T-helper 1 cell treated with Interleukin-12 subunit alpha and Interleukin-12 subunit beta and Interleukin-4 antibody, amounts not matched to agents 30 ng/mL and 1 ng/mL, for 36 hours (primary cell): ENCODE measurements around the gene CALHM5. TPM values are rescaled to one million over a fixed set of nuclear protein-coding genes. Genes with fewer than 3 reads are reported as not detected.

Source experiments
- intact Hi-C: fragments of 100-400 bp; cut with micrococcal nuclease; formaldehyde crosslinking; loops from one replicate; pipeline ENCODE4 v1.15.1; 2024
- total RNA-seq: library from RNA; stranded (reverse); gene quantifications from 2 replicates; pipeline ENCODE4 v1.2.3, GENCODE V29; 2022

CALHM5 gene
- total RNA-seq, 1 donor from 2014 or later = not detected

DNA sequence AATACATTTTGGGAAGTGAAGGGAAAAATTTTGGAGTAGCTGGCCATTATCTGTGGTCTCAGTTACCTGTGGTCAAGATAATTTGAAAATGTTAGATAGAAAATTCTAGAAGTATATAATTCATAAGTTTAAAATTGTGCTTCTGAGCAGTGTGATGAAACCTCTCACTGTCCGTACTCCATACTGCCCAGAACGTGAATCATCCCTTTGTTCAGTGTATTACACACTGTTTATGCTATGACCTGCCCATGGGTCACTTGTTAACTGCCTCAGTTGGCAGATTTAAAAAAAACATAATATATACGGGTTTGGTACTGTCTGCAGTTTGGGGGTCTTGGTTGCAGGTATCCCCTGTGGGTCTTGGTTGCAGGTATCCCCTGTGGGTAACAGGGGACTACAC lies 4.1 kb upstream of the CALHM5 start:
- intact Hi-C loops = no loop called here

DNA sequence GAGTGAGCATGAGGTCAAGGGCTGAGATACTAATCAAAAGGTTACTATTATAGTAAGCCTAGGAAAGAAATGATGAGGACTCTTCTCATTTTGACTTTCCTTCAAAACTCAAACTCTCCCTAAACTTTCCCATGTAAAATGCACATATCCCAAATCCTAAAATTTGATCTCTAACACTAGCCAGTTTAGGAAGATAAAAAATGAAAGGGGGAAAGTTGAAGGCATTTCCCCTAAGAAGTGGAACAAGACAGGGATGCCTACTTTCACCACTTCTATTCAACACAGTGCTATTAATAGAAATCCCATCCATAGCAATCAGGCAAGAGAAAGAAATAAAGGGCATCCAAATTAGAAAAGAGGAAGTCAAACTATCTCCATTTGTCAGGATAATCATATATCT lies 2.9 kb upstream of the CALHM5 start:
- intact Hi-C loops = no loop called here

DNA sequence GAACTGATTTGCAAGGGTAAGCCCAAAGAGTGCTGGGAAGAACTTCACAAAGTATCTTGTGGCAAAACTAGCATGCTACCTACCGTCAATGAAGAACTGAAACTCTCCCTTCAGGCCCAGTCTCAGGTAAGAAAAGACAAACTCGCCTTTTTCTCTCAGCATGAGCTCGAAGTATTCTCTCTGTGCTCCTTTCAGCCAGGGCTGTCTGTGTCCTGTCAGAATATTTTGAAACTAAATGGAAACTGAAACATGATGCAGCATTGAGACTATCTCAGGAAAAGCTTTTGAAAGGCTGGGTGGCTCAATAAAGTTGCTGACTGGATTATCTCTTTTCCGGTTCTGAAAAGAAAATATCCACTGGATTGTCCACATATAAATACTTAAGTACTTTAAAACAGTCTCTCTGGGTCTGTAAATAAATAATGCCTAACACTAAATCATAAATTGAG lies 696 bp downstream of the CALHM5 start:
- intact Hi-C loops = no loop called here

DNA sequence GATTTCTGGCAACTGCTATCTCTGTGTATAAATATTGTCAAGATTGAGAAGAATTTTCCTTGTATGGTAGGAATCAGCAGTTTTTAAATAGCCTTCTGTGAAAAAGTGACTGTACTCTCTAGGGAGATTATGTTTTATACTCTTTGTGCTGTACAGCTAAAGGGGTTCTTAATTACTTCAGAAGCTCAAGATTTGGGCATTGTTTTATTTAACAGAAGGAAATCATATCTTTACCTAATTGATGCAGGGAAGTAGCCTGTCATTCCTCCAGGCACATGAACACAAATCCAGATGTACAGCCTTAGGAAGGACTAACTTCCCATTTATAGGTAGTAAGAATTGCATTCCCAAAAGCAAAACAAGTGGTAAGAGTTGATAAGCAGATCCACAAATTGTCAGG lies 1.3 kb downstream of the CALHM5 start:
- intact Hi-C loops = no loop called here

DNA sequence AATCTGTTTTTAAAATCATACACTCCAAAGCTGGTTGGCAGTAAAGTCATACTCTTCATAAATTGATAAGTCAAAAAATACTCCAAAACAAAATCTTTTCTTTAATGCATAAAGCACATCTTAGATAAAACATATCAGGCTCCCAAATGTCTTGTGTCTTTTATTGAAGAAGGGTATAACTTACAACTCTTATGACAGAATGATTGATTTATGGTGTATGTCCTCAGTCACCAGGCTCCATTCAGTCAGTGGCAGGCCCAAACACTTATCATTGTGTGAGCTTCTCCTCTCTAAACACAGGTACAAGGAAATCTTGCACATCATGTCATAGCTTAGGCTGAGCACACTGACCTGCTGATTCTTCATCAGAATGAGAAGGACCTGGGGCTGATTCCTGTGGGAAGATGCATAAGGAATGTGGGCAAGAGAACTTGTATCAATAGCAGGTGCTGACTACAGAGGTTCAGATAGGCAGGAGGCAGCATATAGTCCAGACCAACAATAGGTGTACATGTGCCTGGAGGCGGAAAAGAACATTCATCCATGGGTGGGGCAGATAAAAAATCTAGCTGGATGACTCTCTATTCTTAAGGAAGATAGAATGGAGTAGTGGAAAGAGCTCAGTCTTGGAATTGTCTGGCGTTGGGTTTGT lies 1.9 kb downstream of the CALHM5 start:
- intact Hi-C loops = no loop called here

DNA sequence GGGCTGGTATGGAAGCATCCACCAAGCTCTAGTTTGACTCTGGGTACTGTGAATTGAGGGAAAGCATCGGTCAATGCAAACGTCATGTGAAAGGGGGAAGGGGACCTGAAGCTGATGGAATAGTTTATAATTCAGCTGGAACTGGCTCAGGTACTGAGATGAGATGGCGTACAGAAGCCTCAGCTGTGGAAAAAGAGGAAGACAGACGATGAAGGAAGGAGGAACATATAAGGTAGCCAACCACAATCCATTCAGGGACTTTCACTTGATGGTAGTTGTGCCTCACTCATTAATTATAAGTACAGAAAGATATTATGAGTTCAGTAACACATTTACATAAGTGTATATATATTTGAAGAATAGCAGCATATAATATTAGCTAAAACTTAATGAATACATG lies 2.7 kb downstream of the CALHM5 start:
- intact Hi-C loops = no loop called here

DNA sequence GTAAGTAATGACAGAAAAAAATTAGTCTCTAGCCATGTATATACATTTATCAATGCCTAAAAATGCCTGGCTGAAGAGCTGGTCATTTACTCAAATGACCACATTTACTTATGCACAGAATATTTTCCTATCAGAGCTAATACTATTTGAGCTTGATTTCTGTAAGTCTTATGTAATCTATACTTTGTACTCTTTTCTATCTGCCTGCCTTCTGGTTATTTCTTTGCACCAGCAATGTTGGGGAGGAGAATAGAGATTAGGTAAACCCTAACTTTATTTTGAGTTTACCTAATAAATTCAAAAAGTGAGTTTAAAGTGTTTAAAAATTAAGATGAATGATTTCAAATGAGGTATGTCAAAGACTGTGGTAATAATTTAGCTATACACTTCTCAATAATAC lies 3.7 kb downstream of the CALHM5 start:
- intact Hi-C loops = no loop called here

DNA sequence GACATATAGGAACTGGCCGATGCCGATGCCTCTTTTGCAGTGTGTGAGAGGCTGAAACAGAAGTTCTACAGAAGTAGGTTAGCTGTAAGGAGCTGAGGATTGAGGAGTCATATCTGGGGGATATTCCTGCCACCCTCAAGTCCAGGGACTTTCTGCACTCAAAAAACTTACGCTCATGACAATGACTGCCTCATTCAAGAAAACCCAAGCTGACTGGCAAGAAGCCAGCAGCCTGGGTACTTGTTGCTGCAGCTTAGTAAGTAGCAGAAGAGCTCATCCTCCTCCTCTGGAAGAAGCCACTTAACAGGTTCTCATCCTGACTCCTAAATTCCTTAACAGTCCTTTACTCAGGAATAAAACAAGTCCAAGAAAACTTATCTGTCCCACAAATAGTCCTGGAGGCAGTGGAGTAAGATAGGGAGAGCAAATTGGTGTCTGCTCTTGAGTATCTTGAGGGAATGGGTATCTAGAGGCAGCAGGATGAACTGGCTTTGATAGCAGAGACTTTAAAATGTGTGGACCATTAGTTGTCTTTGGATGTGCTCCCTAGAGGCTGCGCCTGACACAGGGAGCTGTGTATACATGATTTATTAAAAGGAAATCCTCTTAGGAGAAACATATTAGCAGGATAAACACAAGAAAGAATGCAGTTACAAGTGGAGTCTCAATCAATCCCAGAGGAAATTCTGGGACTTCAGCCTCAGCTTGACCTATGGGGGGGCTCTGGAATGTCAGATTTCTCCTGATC lies 7.4 kb downstream of the CALHM5 start:
- intact Hi-C loops = no loop called here

DNA sequence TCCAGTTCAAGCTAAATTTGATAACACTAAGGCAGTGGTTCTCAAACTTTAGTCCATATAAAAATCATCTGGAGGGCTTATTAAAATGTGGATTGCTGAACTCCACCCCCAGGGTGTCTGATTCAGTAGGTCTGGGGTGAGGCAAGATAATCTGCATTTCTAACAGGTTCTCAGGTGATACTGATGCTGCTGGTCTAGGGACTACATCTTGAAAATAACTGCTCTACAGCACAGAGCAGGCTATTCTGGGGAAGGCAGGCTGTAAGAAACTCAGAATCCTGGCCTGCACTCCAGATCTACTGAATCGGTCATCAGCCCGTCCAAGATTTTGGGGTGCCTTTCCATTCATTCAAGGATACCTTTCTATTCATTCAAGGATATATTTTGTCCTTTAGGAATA lies 11.5 kb downstream of the CALHM5 start:
- intact Hi-C loops = no loop called here

DNA sequence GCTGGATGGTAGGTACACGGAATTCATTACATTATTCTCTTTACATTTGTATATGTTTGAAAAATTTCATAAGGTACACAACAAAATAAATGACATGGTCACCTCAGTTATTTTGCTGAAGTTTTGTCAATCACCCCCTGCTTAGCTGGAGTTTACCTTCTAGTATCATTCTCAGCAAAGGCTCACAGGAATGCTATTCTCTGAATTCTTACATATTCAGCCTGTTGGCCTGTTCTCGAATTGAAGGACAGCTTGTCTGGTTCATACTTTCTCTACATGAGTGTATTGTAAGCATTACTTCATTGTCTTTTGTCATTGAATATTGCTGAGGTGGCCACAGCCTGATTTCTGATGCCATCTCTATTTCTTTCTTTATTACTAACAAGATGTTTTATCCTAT lies 12.8 kb downstream of the CALHM5 start:
- intact Hi-C loops = no loop called here

DNA sequence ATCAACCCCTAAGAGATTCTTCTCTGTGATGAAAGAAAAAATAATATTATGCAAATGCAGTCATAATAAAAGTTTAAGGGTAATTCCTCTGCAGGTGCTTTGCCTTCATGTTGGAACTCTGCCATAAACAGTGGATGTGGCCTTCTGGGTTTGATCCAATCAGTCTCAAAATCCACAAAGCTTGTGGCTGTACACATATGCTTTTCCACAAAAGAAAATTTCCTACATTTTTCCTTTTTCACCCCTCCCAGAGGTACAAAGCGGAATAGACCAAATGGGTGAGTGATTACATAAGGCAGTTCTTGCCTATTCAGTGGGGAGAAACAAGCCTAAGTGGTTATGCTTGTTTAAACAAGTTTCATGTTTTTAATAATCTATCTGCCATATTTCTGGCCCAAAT lies 16.7 kb downstream of the CALHM5 start:
- intact Hi-C loops = no loop called here

DNA sequence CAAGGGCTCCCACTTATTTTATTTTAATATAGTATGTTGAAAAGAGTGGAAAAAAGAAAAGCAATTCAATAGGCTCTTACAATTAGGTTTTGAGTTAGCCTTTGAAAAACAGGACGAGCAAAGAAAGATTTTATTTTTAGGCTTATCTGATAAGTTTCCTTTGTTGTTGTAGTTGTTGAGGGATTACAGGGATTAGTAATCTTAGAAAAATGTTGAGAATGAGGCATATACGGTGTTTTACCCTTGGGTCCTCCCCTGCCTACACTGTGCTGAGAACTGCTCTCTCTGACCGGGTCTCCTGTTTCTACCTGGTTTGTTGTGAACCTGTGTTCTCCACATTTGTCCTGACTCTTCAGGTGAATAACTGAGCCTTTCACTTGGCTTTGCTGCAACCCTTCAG lies 17.3 kb downstream of the CALHM5 start:
- intact Hi-C loops = no loop called here

DNA sequence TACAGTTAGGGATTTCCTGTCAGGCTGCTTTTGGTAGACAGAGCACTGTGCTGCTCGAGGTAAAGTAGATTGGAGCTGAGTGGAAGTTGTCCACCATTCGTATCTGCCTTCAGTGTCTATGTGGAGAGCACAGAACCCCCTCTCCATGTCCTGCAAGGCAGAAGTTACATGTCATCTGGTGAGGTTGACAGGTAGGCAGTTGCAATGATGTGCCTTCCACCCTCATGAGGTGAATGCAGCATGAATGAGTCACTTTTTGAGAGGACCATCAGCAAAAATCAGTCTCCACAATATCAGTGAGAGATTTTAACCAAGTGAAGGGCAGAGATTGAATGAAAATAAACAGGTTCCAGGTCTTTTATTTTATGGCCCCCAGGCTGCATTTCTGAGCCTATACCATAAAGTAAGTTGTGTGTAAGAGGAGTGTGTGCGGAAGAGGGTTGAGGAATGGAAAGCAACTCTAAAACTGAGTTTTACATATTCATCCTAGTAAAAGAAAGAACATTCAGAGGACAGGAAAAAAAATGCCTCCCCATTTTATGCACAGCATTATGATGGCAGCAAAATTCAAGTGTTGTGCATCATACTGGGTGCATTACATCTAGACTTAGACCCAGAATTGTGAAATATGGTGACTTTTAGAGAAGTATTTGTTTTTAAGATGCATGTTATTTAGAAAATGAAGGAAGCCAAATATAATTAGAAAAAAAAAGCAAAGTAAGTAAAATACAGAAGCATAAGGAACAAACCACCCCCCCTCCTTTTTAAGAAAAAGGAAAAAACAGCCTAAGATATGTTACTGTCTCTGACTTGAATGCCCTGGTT lies 18.2 kb downstream of the CALHM5 start:
- intact Hi-C loops = no loop called here

DNA sequence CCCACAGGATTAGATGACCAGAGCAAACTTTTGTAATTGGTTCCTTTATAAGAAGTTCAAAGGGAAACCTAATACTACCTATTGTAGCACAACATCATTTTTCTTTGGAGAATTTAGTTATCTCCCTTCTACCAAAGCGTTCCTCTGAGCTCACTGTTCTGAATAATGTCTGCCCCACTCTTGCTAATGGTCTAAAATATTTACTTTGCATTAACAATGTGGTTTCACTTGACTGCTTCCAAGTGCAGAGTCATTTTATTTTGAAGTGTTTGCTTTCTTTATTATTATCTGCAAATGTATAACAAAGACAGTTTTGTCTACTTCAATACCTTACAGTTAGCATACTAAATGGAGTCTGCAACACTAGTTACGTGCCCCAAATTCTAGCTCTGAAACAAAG lies 19.0 kb downstream of the CALHM5 start:
- intact Hi-C loops = no loop called here

DNA sequence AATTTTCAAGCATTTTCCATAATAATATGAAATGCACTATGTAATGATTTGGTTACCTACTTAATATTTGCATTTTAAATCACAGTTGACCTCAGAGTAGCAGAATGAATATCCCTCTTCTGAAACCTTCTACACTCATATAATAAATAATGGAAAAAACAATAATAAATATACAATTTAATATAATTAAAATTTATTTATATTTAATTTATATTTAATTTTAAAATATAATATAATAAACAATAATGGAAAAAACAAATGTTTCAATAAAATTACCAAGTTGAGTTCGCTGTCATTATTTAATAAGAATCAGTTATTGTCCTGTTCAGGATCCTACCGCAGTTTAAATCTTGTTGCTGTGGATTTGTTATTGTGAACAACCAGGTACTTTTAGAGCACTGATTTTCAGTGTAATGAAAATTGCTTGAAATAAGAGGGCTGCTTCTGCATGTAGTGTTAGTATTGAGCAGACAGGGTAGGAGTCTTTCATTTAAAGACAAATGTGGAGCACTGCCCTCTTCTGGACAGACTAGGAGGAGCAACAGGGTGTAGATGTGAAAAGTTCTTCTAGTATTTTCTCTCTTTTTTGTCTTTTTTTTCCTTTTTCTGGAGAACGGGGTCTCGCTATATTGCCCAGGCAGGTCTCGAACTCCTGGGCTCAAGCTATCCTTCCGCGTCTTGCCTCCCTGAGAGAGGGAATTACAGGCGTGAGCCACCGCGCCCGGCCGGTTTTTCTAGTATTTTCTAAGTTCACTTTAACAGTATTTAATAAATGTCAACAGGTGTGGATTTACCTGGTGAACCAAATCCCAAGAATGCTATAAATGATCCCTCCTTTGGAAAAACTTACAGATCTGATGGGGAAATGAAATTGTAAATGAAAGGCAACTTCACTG lies 20.5 kb downstream of the CALHM5 start:
- intact Hi-C loops = loop anchor here (1.0 to 2.0 kb wide), 8 partner anchors 29 to 315 kb away; partner anchors contain the start of gene DSE

DNA sequence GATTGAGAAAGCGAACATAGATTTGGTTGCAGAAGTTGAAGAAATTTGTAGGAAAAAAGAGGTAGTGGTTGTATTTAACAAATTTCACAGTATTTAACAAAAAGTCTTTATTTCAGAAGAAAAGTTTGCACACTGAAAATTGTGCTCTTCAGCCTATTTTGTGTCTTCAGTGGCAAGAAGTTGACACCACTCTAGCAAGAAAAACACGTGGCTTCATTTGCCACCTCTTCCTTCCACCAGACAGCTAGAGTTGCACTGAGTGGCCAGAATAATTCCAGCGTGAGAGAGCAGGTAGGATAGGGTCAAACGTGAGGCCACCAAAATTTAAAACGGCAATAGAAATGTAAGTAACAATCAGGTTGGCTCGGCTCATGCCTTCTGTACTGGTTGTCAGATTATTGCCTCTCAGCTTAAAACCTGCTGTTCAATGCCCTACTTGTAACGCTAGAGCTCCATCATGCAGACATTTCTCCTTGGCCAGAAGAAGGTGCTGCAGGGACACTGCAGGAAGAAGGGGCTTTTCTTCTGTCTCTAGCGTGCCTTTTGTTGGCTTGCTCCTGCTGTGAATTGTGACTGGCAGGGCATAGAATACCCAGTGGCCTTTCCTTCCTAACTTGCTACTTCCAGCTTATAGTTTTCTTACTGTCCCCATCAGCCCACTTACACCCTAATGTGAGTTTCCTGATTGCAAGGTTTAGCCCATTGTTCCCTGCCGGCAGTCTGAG lies 22.0 kb downstream of the CALHM5 start:
- intact Hi-C loops = loop anchor here (2.0 kb wide), 2 partner anchors 141 to 163 kb away; partner anchors contain the start of gene DSE

DNA sequence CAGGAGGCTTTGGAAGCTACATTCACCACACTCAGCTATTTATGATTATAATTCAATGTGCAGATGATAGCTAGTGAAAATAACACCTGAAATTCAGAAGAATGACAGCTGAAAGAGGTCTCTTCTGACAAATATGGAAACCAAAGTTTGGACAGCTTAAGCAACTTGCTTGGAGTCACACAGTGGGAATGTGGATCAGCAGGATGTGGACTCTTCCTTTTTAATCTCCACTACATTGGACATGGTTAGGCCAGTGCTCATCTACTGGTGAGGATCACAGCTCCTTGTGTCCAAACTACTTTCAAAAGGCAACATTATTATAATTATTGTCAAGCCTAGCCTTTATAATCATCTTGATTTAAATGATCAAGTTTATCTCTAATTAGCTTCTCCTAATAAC lies 23.7 kb downstream of the CALHM5 start:
- intact Hi-C loops = no loop called here

DNA sequence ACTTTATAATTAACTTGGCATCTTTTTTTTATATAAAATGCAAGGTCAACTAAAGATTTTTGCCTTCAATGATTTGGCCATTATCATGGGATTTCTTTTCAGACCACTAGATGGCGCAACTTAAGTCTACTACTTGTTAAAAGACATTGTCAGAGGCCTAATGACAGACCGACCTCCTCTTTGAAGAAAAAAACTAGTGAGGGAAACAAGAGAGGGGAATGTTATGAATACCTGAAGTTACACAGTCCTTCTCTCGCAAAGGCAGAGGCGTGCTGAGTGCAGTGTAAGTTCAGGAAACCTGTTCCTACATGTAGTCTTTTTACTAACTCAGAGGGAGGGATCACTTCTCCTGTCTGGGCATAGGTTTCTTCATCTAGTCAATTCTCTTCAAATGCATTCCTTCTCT lies 24.8 kb downstream of the CALHM5 start:
- intact Hi-C loops = loop anchor here (1.0 kb wide), 4 partner anchors 25 to 311 kb away; no protein-coding TSS in a partner anchor

DNA sequence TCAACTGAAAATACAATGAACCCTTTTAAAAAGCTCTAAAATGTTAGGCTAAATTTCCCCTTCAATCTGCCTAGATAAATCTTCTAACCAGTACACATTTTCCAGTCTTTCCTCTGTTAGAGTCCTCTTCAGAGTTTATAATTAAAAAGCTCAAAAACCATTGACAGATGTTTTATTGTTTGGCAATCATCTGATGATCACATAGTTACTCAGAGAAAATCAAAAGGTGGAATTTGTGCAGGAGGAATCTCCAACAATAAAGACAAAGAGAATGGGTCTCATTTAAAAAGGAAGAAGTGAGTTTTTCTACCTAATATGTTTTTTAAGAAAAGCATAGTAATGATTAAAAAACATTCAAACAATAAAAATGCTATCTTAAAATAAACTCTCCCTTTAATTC lies 31.0 kb downstream of the CALHM5 start:
- intact Hi-C loops = no loop called here

DNA sequence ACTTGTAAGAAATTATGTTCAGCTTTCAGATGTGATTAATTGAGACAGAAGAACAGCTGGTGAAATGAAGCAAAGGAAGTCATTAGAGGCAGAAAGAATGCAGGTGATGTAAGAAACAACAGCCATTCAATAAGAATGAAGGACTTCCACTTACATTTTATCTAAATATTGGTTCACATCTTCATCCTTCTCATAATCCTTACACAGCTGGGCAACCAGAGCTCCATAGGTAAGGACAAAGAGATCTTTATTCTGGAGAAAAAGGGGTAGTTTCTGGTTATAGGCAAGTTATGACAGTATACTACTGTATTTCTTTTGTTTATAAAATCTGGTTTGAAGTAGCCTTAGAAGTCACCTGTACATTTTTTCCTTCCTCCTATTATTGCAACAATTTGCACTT lies 31.7 kb downstream of the CALHM5 start:
- intact Hi-C loops = no loop called here
